HepG2 (cell line): Measurements from ENCODE around the gene AZU1. TPM values are rescaled to one million over a fixed set of nuclear protein-coding genes. Genes with fewer than 3 reads are reported as not detected.
A peak's percentile ranks its signal among the peaks of the same experiment; 100 is the strongest.

ENCODE experiments used
- AHDC1 ChIP-seq: sonication (generic); formaldehyde crosslinking; IDR thresholded peaks from 2 replicates; pipeline ENCODE4 v1.5.1; 2020; ENCODE audit warnings: mild to moderate bottlenecking, missing genetic modification reagents, borderline replicate concordance
- DMTF1 ChIP-seq: sonication (generic); formaldehyde crosslinking; IDR thresholded peaks from 2 replicates; pipeline ENCODE4 v1.4.0; 2020; ENCODE audit warnings: mild to moderate bottlenecking, missing genetic modification reagents
- ELF3 ChIP-seq: IDR thresholded peaks from 2 replicates; pipeline ENCODE4 v1.6.1; 2016; ENCODE audit warnings: missing genetic modification reagents, missing compliant biosample characterization
- KLF9 ChIP-seq: IDR thresholded peaks from 2 replicates; pipeline ENCODE4 v1.6.1; 2016; ENCODE audit warnings: low read depth
- MAFK ChIP-seq, 2 experiments: IDR thresholded peaks in 1 of 2; conservative IDR thresholded peaks in 1 of 2; 2 replicates each; pipeline ENCODE4 v1.6.1; 2011; ENCODE audit warnings: improper control_type of control experiment in 2 of 2, low read length in 2 of 2
- RXRB ChIP-seq: IDR thresholded peaks from 2 replicates; pipeline ENCODE4 v1.6.1; 2016; ENCODE audit warnings: borderline replicate concordance, missing genetic modification reagents, missing compliant biosample characterization
- SIX1 ChIP-seq: sonication (generic); formaldehyde crosslinking; IDR thresholded peaks from 2 replicates; pipeline ENCODE4 v1.4.0; 2020; ENCODE audit warnings: missing genetic modification reagents, borderline replicate concordance
- SNAI1 ChIP-seq: sonication (generic); formaldehyde crosslinking; IDR thresholded peaks from 2 replicates; pipeline ENCODE4 v1.5.0; 2020; ENCODE audit warnings: mild to moderate bottlenecking, missing genetic modification reagents, borderline replicate concordance
- SRSF1 ChIP-seq: fragments of 200-400 bp; formaldehyde crosslinking; optimal IDR thresholded peaks from 2 replicates; pipeline ENCODE3; 2017; ENCODE audit warnings: mild to moderate bottlenecking, low read depth, low read length, moderate library complexity
- ZFP82 ChIP-seq: sonication (generic); formaldehyde crosslinking; IDR thresholded peaks from 2 replicates; pipeline ENCODE4 v1.5.1; 2020; ENCODE audit warnings: mild to moderate bottlenecking, missing genetic modification reagents, borderline replicate concordance
- ZNF10 ChIP-seq: sonication (generic); formaldehyde crosslinking; IDR thresholded peaks from 2 replicates; pipeline ENCODE4 v1.4.0; 2020; ENCODE audit warnings: mild to moderate bottlenecking, low read depth, missing genetic modification reagents, borderline replicate concordance
- ZNF609 ChIP-seq: sonication (generic); formaldehyde crosslinking; IDR thresholded peaks from 2 replicates; pipeline ENCODE4 v1.4.0; 2020; ENCODE audit warnings: mild to moderate bottlenecking, missing genetic modification reagents, borderline replicate concordance
- ZSCAN31 ChIP-seq: sonication (generic); formaldehyde crosslinking; IDR thresholded peaks from 2 replicates; pipeline ENCODE4 v1.5.0; 2020; ENCODE audit warnings: low read depth, mild to moderate bottlenecking, missing genetic modification reagents
- ZXDC ChIP-seq: sonication (generic); formaldehyde crosslinking; IDR thresholded peaks from 2 replicates; pipeline ENCODE4 v1.5.0; 2020; ENCODE audit warnings: mild to moderate bottlenecking, missing genetic modification reagents
- polyA plus RNA-seq, 8 experiments: library from polyadenylated mRNA; depleted of rRNA in 3 of 8; stranded (reverse) in 7 of 8; unstranded in 1 of 8; fragments of >200 nt; fragmentation: Illumina TruSeq in 4 of 8; extraction: Trizol in 4 of 8; gene quantifications; 2 replicates each; pipeline versions ENCODE4 v1.2.1 to v1.2.3, GENCODE V29; 2011 to 2016; ENCODE audit warnings: low read depth in 4 of 8, missing spikeins in 1 of 8, mixed read lengths in 1 of 8; ENCODE audit not compliant: insufficient read depth in 1 of 8
- total RNA-seq, 5 experiments: library from RNA; depleted of rRNA; stranded (reverse); fragments of >200 nt; fragmentation: Illumina TruSeq; extraction: Trizol; gene quantifications; 2 replicates each; pipeline ENCODE4 v1.2.3, GENCODE V29; 2016; ENCODE audit warnings: low read depth in 1 of 5

AZU1 gene
- total and polyA plus RNA-seq, 2 of the 13 experiments (the other 11 are each of a cell fraction or from before 2014, with no cell fraction given), result not detected

DNA sequence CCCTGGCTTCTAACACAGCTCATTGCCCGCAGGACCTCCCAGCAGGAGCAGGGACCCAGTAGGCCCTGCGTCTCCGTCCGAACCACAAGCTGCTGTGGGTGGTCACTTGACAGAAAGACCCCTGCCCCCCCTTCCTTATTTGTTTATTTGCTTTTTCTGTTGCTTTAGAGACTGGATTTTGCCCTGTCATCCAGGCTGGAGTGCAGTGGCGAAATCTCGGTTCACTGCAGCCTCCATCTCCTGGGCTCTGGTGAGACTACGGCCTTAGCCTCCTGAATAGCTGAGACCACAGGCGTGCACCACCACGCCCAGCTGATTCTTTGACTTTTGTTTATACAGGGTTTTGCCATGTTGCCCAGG is 38.0 kb upstream of the AZU1 start (continued):
- TF ChIP-seq ZFP82 (CRISPR knock-in tag) (no peak), KLF9 (CRISPR knock-in tag) (no peak), DMTF1 (no peak), ZXDC (no peak), SIX1 (no peak), AHDC1 (CRISPR knock-in tag) (peak; percentile 22; the same call in 1 of the 2 replicates), ZSCAN31 (CRISPR knock-in tag) (no peak), RXRB (no peak), ELF3 (no peak), SRSF1 (no peak), ZNF10 (no peak), ZNF609 (CRISPR knock-in tag) (0 out of 2 replicates have a peak, but pooled peaks have one; percentile 22), MAFK (conservative IDR thresholded peaks at IDR 0.05 in 1 of 2, IDR thresholded peaks at IDR 0.05 in 1 of 2; ENCODE audit: low read length in 2 of 2) (peak; percentile 61 to 64), SNAI1 (CRISPR knock-in tag) (no peak)
